ENCODE measurements around the gene ZNF335. TPM values are rescaled to one million over a fixed set of nuclear protein-coding genes. Genes with fewer than 3 reads are reported as not detected.

Gene ZNF335
- total and polyA plus RNA-seq, 2 of the 13 experiments (the other 11 are each of a cell fraction or from before 2014, with no cell fraction given) = 9.7 to 13.7 TPM

DNA sequence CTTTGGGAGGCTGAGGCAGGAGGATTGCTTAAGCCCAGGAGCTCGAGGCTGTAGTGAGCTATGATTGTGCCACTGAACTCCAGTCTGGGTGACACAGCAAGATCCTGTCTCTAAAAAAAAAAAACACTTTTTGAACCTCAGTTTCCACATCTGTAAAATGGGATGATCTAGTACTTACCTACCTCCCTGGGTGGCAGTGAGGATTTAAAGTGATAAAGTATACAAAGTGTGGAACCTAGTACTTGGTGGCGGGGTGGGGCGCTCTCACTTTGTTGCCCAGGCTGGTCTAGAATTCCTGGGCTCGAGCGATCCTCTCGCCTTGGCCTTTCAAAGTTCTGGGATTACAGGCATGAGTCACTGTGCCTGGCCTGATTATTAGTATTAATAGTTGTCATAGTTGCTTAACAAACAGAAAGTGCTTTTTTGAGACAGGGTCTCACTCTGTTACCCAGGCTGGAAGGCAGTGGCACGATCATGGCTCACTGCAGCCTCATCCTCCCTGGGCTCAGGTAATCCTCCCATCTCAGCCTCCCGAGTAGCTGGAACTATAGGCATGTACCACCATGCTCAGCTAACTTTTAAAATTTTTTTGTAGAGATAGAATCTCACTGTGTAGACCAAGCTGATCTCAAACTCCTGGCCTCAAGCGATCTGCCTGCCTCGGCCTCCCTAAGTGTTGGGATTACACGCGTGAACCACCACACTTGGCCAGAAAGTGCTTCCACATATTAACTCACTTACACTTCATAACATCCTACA lies 53.0 kb downstream of the ZNF335 start (continued):
- TF ChIP-seq, protein P1, sequence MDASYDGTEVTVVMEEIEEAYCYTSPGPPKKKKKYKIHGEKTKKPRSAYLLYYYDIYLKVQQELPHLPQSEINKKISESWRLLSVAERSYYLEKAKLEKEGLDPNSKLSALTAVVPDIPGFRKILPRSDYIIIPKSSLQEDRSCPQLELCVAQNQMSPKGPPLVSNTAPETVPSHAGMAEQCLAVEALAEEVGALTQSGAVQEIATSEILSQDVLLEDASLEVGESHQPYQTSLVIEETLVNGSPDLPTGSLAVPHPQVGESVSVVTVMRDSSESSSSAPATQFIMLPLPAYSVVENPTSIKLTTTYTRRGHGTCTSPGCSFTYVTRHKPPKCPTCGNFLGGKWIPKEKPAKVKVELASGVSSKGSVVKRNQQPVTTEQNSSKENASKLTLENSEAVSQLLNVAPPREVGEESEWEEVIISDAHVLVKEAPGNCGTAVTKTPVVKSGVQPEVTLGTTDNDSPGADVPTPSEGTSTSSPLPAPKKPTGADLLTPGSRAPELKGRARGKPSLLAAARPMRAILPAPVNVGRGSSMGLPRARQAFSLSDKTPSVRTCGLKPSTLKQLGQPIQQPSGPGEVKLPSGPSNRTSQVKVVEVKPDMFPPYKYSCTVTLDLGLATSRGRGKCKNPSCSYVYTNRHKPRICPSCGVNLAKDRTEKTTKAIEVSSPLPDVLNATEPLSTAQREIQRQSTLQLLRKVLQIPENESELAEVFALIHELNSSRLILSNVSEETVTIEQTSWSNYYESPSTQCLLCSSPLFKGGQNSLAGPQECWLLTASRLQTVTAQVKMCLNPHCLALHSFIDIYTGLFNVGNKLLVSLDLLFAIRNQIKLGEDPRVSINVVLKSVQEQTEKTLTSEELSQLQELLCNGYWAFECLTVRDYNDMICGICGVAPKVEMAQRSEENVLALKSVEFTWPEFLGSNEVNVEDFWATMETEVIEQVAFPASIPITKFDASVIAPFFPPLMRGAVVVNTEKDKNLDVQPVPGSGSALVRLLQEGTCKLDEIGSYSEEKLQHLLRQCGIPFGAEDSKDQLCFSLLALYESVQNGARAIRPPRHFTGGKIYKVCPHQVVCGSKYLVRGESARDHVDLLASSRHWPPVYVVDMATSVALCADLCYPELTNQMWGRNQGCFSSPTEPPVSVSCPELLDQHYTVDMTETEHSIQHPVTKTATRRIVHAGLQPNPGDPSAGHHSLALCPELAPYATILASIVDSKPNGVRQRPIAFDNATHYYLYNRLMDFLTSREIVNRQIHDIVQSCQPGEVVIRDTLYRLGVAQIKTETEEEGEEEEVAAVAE (CRISPR knock-in tag; IDR thresholded peaks at IDR 0.05; ENCODE audit: borderline replicate concordance) = no peak
- TF ChIP-seq, protein P2, sequence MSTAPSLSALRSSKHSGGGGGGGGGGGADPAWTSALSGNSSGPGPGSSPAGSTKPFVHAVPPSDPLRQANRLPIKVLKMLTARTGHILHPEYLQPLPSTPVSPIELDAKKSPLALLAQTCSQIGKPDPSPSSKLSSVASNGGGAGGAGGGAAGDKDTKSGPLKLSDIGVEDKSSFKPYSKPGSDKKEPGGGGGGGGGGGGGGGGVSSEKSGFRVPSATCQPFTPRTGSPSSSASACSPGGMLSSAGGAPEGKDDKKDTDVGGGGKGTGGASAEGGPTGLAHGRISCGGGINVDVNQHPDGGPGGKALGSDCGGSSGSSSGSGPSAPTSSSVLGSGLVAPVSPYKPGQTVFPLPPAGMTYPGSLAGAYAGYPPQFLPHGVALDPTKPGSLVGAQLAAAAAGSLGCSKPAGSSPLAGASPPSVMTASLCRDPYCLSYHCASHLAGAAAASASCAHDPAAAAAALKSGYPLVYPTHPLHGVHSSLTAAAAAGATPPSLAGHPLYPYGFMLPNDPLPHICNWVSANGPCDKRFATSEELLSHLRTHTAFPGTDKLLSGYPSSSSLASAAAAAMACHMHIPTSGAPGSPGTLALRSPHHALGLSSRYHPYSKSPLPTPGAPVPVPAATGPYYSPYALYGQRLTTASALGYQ (CRISPR knock-in tag; IDR thresholded peaks at IDR 0.05) = no peak
- no peak for TF ChIP-seq ATM (IDR thresholded peaks at IDR 0.05; ENCODE audit: borderline replicate concordance)
- no peak for TF ChIP-seq ZNF124 (CRISPR knock-in tag; IDR thresholded peaks at IDR 0.05)
- no peak for TF ChIP-seq ATRX (CRISPR knock-in tag; IDR thresholded peaks at IDR 0.05; ENCODE audit: borderline replicate concordance)
- TF ChIP-seq RFX3 (CRISPR knock-in tag; IDR thresholded peaks at IDR 0.05) = no peak
- no peak for TF ChIP-seq ZFP90 (CRISPR knock-in tag; IDR thresholded peaks at IDR 0.05; ENCODE audit: borderline replicate concordance)
- peak; percentile 99 for TF ChIP-seq ZNF629 (CRISPR knock-in tag; conservative IDR thresholded peaks at IDR 0.05)
- no peak for TF ChIP-seq SMC3 (IDR thresholded peaks at IDR 0.05; ENCODE audit: low read length)
- TF ChIP-seq REPIN1 (CRISPR knock-in tag; IDR thresholded peaks at IDR 0.05; ENCODE audit: borderline replicate concordance, low read depth) = no peak

Measured in HepG2 (cell line).